CD4-positive, alpha-beta T cell treated with Interleukin-12 subunit alpha and Interleukin-12 subunit beta, for 1 hour (primary cell): ENCODE measurements around the gene LARGE2.
"Not testable (repeated sequence)": the region's sequence is repeated elsewhere in the genome, so short reads cannot be mapped to it uniquely, and the experiment has no call there.

ENCODE experiments used
- DNase-seq: peaks from one replicate; pipeline ENCODE4 v3.0.0-alpha.2; 2020

Gene LARGE2

GRCh38 chr11:45896422-45896984, 26.0 kb upstream of the LARGE2 start:
- DNase-seq = no peak

GRCh38 chr11:45897556-45897955, 24.9 kb upstream of the LARGE2 start:
- no peak for DNase-seq

- DNase-seq = no peak
Measured at GRCh38 chr11:45899086-45899447, 23.4 kb upstream of the LARGE2 start.

- peak; percentile 75 for DNase-seq
Measured at GRCh38 chr11:45899448-45900174, 22.8 kb upstream of the LARGE2 start.

GRCh38 chr11:45900175-45900800, 22.2 kb upstream of the LARGE2 start:
- not testable (repeated sequence) for DNase-seq

- DNase-seq = no peak
Measured at GRCh38 chr11:45900916-45901617, 21.4 kb upstream of the LARGE2 start.

- no peak for DNase-seq
Measured at GRCh38 chr11:45901626-45902025, 20.8 kb upstream of the LARGE2 start.

GRCh38 chr11:45902452-45903380, 19.7 kb upstream of the LARGE2 start:
- no peak for DNase-seq

- DNase-seq = no peak
Measured at GRCh38 chr11:45904309-45904915, 18.0 kb upstream of the LARGE2 start.

GRCh38 chr11:45905095-45905494, 17.4 kb upstream of the LARGE2 start:
- DNase-seq = no peak

- not testable (repeated sequence) for DNase-seq
Measured at GRCh38 chr11:45905576-45905975, 16.9 kb upstream of the LARGE2 start.

GRCh38 chr11:45906096-45906682, 16.3 kb upstream of the LARGE2 start:
- DNase-seq = no peak

- DNase-seq = no peak
Measured at GRCh38 chr11:45906965-45907611, 15.4 kb upstream of the LARGE2 start, which contains the start of gene FREY1. Gene FREY1 (minus strand): TSS chr11:45907271. CDS start chr11:45907245, 26 bp downstream.

GRCh38 chr11:45907911-45908370, 14.5 kb upstream of the LARGE2 start:
- no peak for DNase-seq

GRCh38 chr11:45909594-45910475, 12.6 kb upstream of the LARGE2 start:
- DNase-seq = no peak

- DNase-seq = no peak
Measured at GRCh38 chr11:45910623-45911022, 11.8 kb upstream of the LARGE2 start.

GRCh38 chr11:45913514-45913913, 8.9 kb upstream of the LARGE2 start:
- no peak for DNase-seq

GRCh38 chr11:45913942-45914635, 8.4 kb upstream of the LARGE2 start:
- no peak for DNase-seq

- no peak for DNase-seq
Measured at GRCh38 chr11:45915446-45915845, 7.0 kb upstream of the LARGE2 start.
